IMR-90 (cell line): ENCODE results near the gene FIBCD1. TPM values are rescaled to one million over a fixed set of nuclear protein-coding genes. Genes with fewer than 3 reads are reported as not detected.

ENCODE experiments used
- ATAC-seq: fragments of 200-7000 bp; cut with Tn5 transposase; 2 replicates; pipeline ENCODE4 v1.9.1; 2020; ENCODE audit warnings: low read depth, mild to moderate bottlenecking, moderate library complexity
- BruUV-seq: library from RNA; stranded (reverse); fragments of 400-500 nt; replicated peaks from 2 replicates; lab custom pipeline; 2021; lab: Mats Ljungman, UMichigan
- CTCF ChIA-PET: fragments of 300-600 bp; formaldehyde crosslinking; extraction: SDS; loops from one replicate; lab custom pipeline; 2021; ENCODE audit warnings: antibody characterized with exemption; lab: Yijun Ruan, JAX
- POLR2A ChIA-PET: fragments of 300-600 bp; sonication (Branson Sonifier 250); formaldehyde crosslinking; loops from one replicate; lab custom pipeline; 2022; ENCODE audit warnings: antibody characterized with exemption; ENCODE audit not compliant: unreplicated experiment; lab: Charles Lee
- DNase-seq: peaks from one replicate; pipeline ENCODE4 v3.0.0; 2013
- H2AFZ ChIP-seq: replicated peaks from 2 replicates; pipeline ENCODE3; 2013; ENCODE audit warnings: low read length, mild to moderate bottlenecking; ENCODE audit not compliant: poor library complexity
- H2AK5ac ChIP-seq: 2 replicates; pipeline ENCODE4 v1.6.1; 2013; ENCODE audit warnings: low read depth, low read length, inconsistent platforms
- H2AK9ac ChIP-seq: replicated peaks from 2 replicates; pipeline ENCODE3; 2013; ENCODE audit warnings: mild to moderate bottlenecking, low read depth, low read length, moderate library complexity; ENCODE audit not compliant: poor library complexity
- H2BK120ac ChIP-seq: 2 replicates; pipeline ENCODE4 v1.6.1; 2013; ENCODE audit warnings: low read depth, low read length, inconsistent platforms
- H2BK15ac ChIP-seq: 3 replicates; pipeline ENCODE4 v1.6.1; 2013; ENCODE audit warnings: low read depth, low read length, inconsistent platforms
- H2BK20ac ChIP-seq: 2 replicates; pipeline ENCODE4 v1.6.1; 2013; ENCODE audit warnings: low read depth, mild to moderate bottlenecking, inconsistent platforms, low read length, moderate library complexity
- H2BK5ac ChIP-seq: 2 replicates; pipeline ENCODE4 v1.6.1; 2013; ENCODE audit warnings: mild to moderate bottlenecking, low read depth, low read length, inconsistent platforms; ENCODE audit not compliant: poor library complexity, severe bottlenecking
- H3K14ac ChIP-seq: replicated peaks from 2 replicates; pipeline ENCODE4 v1.6.1; 2013; ENCODE audit warnings: low read depth, low read length, inconsistent platforms
- H3K18ac ChIP-seq: 2 replicates; pipeline ENCODE4 v1.6.1; 2013; ENCODE audit warnings: low read depth, low read length, control low read depth
- H3K23ac ChIP-seq: 2 replicates; pipeline ENCODE4 v1.6.1; 2013; ENCODE audit warnings: low read depth, low read length, inconsistent platforms
- H3K27ac ChIP-seq: 2 replicates; pipeline ENCODE4 v1.5.1; 2013; ENCODE audit warnings: mild to moderate bottlenecking, control low read depth, low read length; ENCODE audit not compliant: insufficient read depth
- H3K27me3 ChIP-seq: 2 replicates; pipeline ENCODE4 v1.6.1; 2013; ENCODE audit warnings: low read length; ENCODE audit not compliant: control insufficient read depth, insufficient read depth
- H3K36me3 ChIP-seq: 2 replicates; pipeline ENCODE4 v1.6.1; 2013; ENCODE audit warnings: low read length, mixed read lengths; ENCODE audit not compliant: control insufficient read depth, insufficient read depth
- H3K4ac ChIP-seq: 2 replicates; pipeline ENCODE4 v1.6.1; 2013; ENCODE audit warnings: low read depth, low read length, inconsistent platforms
- H3K4me1 ChIP-seq: 2 replicates; pipeline ENCODE4 v1.6.1; 2013; ENCODE audit warnings: low read length, mixed read lengths; ENCODE audit not compliant: control insufficient read depth, insufficient read depth
- H3K4me2 ChIP-seq: 2 replicates; pipeline ENCODE4 v1.6.1; 2013; ENCODE audit warnings: low read depth, mild to moderate bottlenecking, control low read depth, low read length, moderate library complexity
- H3K4me3 ChIP-seq: 2 replicates; pipeline ENCODE4 v1.5.1; 2013; ENCODE audit warnings: low read depth, mild to moderate bottlenecking, control low read depth, low read length, moderate library complexity; ENCODE audit not compliant: insufficient read depth
- H3K56ac ChIP-seq: 2 replicates; pipeline ENCODE4 v1.6.1; 2013; ENCODE audit warnings: low read length, inconsistent platforms; ENCODE audit not compliant: insufficient read depth; ENCODE audit errors: extremely low read depth
- H3K79me1 ChIP-seq, 2 experiments: 2 replicates each; pipeline ENCODE4 v1.6.1; 2013; ENCODE audit warnings: low read length in 2 of 2, inconsistent platforms in 1 of 2, low read depth in 1 of 2
- H3K9ac ChIP-seq: 2 replicates; pipeline ENCODE4 v1.6.1; 2013; ENCODE audit warnings: low read depth, low read length, control low read depth
- H3K9me1 ChIP-seq: 2 replicates; pipeline ENCODE4 v1.6.1; 2013; ENCODE audit warnings: low read length, inconsistent platforms; ENCODE audit not compliant: insufficient read depth
- H3K9me3 ChIP-seq: 2 replicates; pipeline ENCODE4 v1.6.1; 2013; ENCODE audit warnings: low read length; ENCODE audit not compliant: control insufficient read depth, insufficient read depth
- H4K20me1 ChIP-seq: 2 replicates; pipeline ENCODE4 v1.6.1; 2013; ENCODE audit warnings: low read length, inconsistent platforms; ENCODE audit not compliant: insufficient read depth
- H4K5ac ChIP-seq: 2 replicates; pipeline ENCODE4 v1.6.1; 2013; ENCODE audit warnings: mild to moderate bottlenecking, low read depth, low read length, control low read depth
- H4K8ac ChIP-seq, 2 experiments: 2 replicates each; pipeline ENCODE4 v1.6.1; 2013; ENCODE audit warnings: low read depth in 2 of 2, low read length in 2 of 2, control low read depth in 1 of 2, inconsistent platforms in 1 of 2
- H4K91ac ChIP-seq: 2 replicates; pipeline ENCODE4 v1.6.1; 2013; ENCODE audit warnings: low read depth, low read length, inconsistent platforms; ENCODE audit not compliant: insufficient read depth
- BHLHE40 ChIP-seq: fragments of 150-350 bp; IDR thresholded peaks from 2 replicates; pipeline ENCODE4 v1.6.1; 2016; ENCODE audit warnings: mild to moderate bottlenecking, low read depth, low read length
- CHD1 ChIP-seq: IDR thresholded peaks from 2 replicates; pipeline ENCODE4 v1.6.1; 2012; ENCODE audit warnings: low read depth, low read length, improper control_type of control experiment
- FOS ChIP-seq: fragments of 150-350 bp; IDR thresholded peaks from 2 replicates; pipeline ENCODE4 v1.6.1; 2016; ENCODE audit warnings: low read depth, low read length
- MAFK ChIP-seq: IDR thresholded peaks from 2 replicates; pipeline ENCODE4 v1.6.1; 2012; ENCODE audit warnings: low read depth, low read length, improper control_type of control experiment
- MAZ ChIP-seq: IDR thresholded peaks from 2 replicates; pipeline ENCODE4 v1.6.1; 2012; ENCODE audit warnings: low read depth, mild to moderate bottlenecking, low read length, improper control_type of control experiment, moderate library complexity, borderline replicate concordance
- MXI1 ChIP-seq: IDR thresholded peaks from 2 replicates; pipeline ENCODE4 v1.6.1; 2012; ENCODE audit warnings: low read depth, mild to moderate bottlenecking, low read length, moderate library complexity, borderline replicate concordance
- NFE2L2 ChIP-seq: fragments of 150-350 bp; IDR thresholded peaks from 2 replicates; pipeline ENCODE4 v1.6.1; 2016; ENCODE audit warnings: low read depth, mild to moderate bottlenecking, low read length
- POLR2A ChIP-seq: IDR thresholded peaks from 2 replicates; pipeline ENCODE4 v1.6.1; 2012; ENCODE audit warnings: mild to moderate bottlenecking, low read depth, low read length
- RAD21 ChIP-seq: IDR thresholded peaks from 2 replicates; pipeline ENCODE4 v1.6.1; 2012; ENCODE audit warnings: low read length, improper control_type of control experiment
- RCOR1 ChIP-seq: IDR thresholded peaks from 2 replicates; pipeline ENCODE4 v1.6.1; 2012; ENCODE audit warnings: mild to moderate bottlenecking, low read length, improper control_type of control experiment; ENCODE audit not compliant: insufficient replicate concordance
- RFX5 ChIP-seq: IDR thresholded peaks from 2 replicates; pipeline ENCODE4 v1.8.0; 2012; ENCODE audit warnings: low read depth, mild to moderate bottlenecking, low read length, moderate library complexity
- SMC3 ChIP-seq: fragments of 150-350 bp; IDR thresholded peaks from 2 replicates; pipeline ENCODE4 v1.6.1; 2016; ENCODE audit warnings: low read depth, mild to moderate bottlenecking, antibody characterized with exemption, low read length, moderate library complexity
- WGBS, 2 experiments: methylation state at CpG; one replicate each; pipeline versions ENCODE4 v1.1.5 to v1.1.7; 2013; ENCODE audit warnings: missing lambda C conversion rate in 2 of 2; ENCODE audit not compliant: insufficient read length in 1 of 2; ENCODE audit errors: extremely low coverage in 2 of 2; 5-methylcytosine and 5-hydroxymethylcytosine counted together
- dilution Hi-C: fragments of 300-500 bp; cut with HindIII; formaldehyde crosslinking; loops from one replicate; pipeline ENCODE4 v1.14.3; 2018; ENCODE audit warnings: low sequenced_read_pairs; ENCODE audit not compliant: unreplicated experiment
- in situ Hi-C: fragments of 300-500 bp; cut with MboI; formaldehyde crosslinking; loops from 3 replicates; pipeline ENCODE4 v1.14.3; 2019; ENCODE audit warnings: low sequenced_read_pairs, inconsistent platforms, mixed read lengths
- intact Hi-C: fragments of 100-400 bp; cut with micrococcal nuclease; formaldehyde crosslinking; loops from 2 replicates; pipeline ENCODE4 v1.10.0; 2022
- polyA plus RNA-seq, 3 experiments: library from polyadenylated mRNA; depleted of rRNA; stranded (reverse); fragments of >200 nt; gene quantifications; 2 replicates each; pipeline ENCODE4 v1.2.3, GENCODE V29; 2012; ENCODE audit warnings: low replicate concordance in 1 of 3
- total RNA-seq: library from RNA; depleted of rRNA; stranded (reverse); fragments of >200 nt; gene quantifications from 2 replicates; pipeline ENCODE4 v1.2.3, GENCODE V29; 2012
- TF ChIP-seq, protein P1 (sequence below): conservative IDR thresholded peaks from 2 replicates; pipeline ENCODE4 v1.5.1; 2012; ENCODE audit warnings: mild to moderate bottlenecking, low read depth, low read length, improper control_type of control experiment
- TF ChIP-seq, protein P2 (sequence below): fragments of 150-350 bp; IDR thresholded peaks from 2 replicates; pipeline ENCODE4 v1.6.1; 2017; ENCODE audit warnings: mild to moderate bottlenecking, antibody characterized with exemption, low read length, low read depth
- TF ChIP-seq, protein P3 (sequence below): fragments of 150-350 bp; IDR thresholded peaks from 2 replicates; pipeline ENCODE4 v1.6.1; 2016; ENCODE audit warnings: low read depth, mild to moderate bottlenecking, low read length, moderate library complexity, borderline replicate concordance

FIBCD1 gene
- total and polyA plus RNA-seq, 2 of the 4 experiments (the other 2 are of a cell fraction): 1.1 to 10.1 TPM

- Histone ChIP-seq H4K20me1 (peaks cover 64% of the 10 kb centered on the region), H3K9ac (no peak overlapping the region), H3K18ac (no peak overlapping the region), H3K27ac (no peak overlapping the region), H3K4ac (no peak overlapping the region), H3K9me3 (no peaks in the 10 kb centered on the region), H2BK20ac (no peak overlapping the region), H2AK9ac (no peak overlapping the region), H3K36me3 (peaks cover 52% of the 10 kb centered on the region), H2BK15ac (no peak overlapping the region), H3K4me1 (peaks cover 3% of the 10 kb centered on the region; the same call in 1 of the 2 replicates), H2AFZ (no peak overlapping the region), H3K14ac (no peak overlapping the region), H3K79me1 (peaks cover 44 to 93% of the 10 kb centered on the region in 2 experiments), H3K27me3 (no peaks in the 10 kb centered on the region), H4K8ac (no peak overlapping the region), H4K91ac (no peak overlapping the region), H3K9me1 (no peaks in the 10 kb centered on the region), H2AK5ac (no peak overlapping the region), H3K23ac (no peak overlapping the region), H4K5ac (no peak overlapping the region), H2BK5ac (no peak overlapping the region), H3K4me3 (no peak overlapping the region), H3K56ac (no peak overlapping the region), H2BK120ac (no peak overlapping the region), H3K4me2 (no peak overlapping the region)
- ATAC-seq (no peak), DNase-seq (no peak)
- dilution Hi-C loops (no loop called here), intact Hi-C loops (no loop called here), in situ Hi-C loops (no loop called here)
- 100% methylated on average over 1 of the region's 3 CpGs; no CpG with 5 or more reads in 1 of the 2 experiments for WGBS, 2 experiments
- TF ChIP-seq RAD21: no peak
- TF ChIP-seq MXI1: no peak
- TF ChIP-seq NFE2L2: no peak
- no peak for TF ChIP-seq RCOR1
- no peak for TF ChIP-seq MAFK
- TF ChIP-seq, protein P1, sequence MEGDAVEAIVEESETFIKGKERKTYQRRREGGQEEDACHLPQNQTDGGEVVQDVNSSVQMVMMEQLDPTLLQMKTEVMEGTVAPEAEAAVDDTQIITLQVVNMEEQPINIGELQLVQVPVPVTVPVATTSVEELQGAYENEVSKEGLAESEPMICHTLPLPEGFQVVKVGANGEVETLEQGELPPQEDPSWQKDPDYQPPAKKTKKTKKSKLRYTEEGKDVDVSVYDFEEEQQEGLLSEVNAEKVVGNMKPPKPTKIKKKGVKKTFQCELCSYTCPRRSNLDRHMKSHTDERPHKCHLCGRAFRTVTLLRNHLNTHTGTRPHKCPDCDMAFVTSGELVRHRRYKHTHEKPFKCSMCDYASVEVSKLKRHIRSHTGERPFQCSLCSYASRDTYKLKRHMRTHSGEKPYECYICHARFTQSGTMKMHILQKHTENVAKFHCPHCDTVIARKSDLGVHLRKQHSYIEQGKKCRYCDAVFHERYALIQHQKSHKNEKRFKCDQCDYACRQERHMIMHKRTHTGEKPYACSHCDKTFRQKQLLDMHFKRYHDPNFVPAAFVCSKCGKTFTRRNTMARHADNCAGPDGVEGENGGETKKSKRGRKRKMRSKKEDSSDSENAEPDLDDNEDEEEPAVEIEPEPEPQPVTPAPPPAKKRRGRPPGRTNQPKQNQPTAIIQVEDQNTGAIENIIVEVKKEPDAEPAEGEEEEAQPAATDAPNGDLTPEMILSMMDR: no peak
- no peak for TF ChIP-seq MAZ
- TF ChIP-seq FOS: no peak
- TF ChIP-seq CHD1: no peak
- TF ChIP-seq SMC3: no peak
- no peak for TF ChIP-seq POLR2A
- TF ChIP-seq BHLHE40: no peak
- TF ChIP-seq, protein P2, sequence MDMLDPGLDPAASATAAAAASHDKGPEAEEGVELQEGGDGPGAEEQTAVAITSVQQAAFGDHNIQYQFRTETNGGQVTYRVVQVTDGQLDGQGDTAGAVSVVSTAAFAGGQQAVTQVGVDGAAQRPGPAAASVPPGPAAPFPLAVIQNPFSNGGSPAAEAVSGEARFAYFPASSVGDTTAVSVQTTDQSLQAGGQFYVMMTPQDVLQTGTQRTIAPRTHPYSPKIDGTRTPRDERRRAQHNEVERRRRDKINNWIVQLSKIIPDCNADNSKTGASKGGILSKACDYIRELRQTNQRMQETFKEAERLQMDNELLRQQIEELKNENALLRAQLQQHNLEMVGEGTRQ: no peak
- TF ChIP-seq, protein P3, sequence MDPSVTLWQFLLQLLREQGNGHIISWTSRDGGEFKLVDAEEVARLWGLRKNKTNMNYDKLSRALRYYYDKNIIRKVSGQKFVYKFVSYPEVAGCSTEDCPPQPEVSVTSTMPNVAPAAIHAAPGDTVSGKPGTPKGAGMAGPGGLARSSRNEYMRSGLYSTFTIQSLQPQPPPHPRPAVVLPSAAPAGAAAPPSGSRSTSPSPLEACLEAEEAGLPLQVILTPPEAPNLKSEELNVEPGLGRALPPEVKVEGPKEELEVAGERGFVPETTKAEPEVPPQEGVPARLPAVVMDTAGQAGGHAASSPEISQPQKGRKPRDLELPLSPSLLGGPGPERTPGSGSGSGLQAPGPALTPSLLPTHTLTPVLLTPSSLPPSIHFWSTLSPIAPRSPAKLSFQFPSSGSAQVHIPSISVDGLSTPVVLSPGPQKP: no peak
- TF ChIP-seq RFX5: no peak
- ChIA-PET CTCF (interaction anchor here (1.2 kb wide), 1 partner anchor 100 kb away, joined by 3 read pairs; no protein-coding TSS in a partner anchor), POLR2A (no interaction called here)
- BruUV-seq: no TSS peak
Measured at GRCh38 chr9:130868230-130868629, 70.8 kb downstream of the FIBCD1 start.
